ENCODE results near the gene VIPR2.

Gene VIPR2

DNA sequence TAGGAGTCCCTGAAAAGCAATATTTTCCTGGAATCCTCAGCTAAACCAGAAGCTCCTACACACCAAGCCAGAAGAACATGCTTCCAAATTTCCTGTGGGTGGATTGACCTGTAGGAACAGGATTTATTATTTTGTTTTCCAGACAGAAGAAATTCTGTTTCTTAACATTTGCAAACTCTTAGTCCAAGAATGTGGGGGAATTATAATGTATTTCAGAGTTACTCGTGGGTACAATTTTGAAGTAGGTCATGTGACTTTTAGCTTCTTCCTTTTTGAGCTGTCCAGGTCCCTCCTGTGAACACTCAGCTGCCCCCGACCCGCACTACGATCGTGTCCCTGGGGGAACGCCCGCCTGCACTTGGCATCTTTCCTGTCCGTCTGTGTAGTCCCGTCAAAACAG, 27.7 kb upstream of the VIPR2 start:
- Histone ChIP-seq H2AFZ (ENCODE audit: low read length) (no peak overlapping the region), H3F3A (ENCODE audit: insufficient read depth, low read length) (peaks cover 14% of the 10 kb centered on the region), H3K27me3 (replicated peaks; ENCODE audit: insufficient read depth, low read length) (0 out of 2 replicates have a peak, but pooled peaks cover 3% of the 10 kb centered on the region), H3K9ac (ENCODE audit: low read length) (no peak overlapping the region), H3K9me3 (replicated peaks; ENCODE audit: insufficient read depth, low read length) (no peaks in the 10 kb centered on the region; the same call in 1 of the 2 replicates), H4K20me1 (ENCODE audit: insufficient read depth, low read length) (no peaks in the 10 kb centered on the region), H3K4me2 (ENCODE audit: low read depth, low read length) (no peak overlapping the region), H3K9me2 (replicated peaks; ENCODE audit: insufficient read depth, low read length) (no peaks in the 10 kb centered on the region), H3K4me3 (ENCODE audit: low read length) (no peak overlapping the region), H3K79me2 (ENCODE audit: low read length) (no peaks in the 10 kb centered on the region), H3K4me1 (ENCODE audit: low read length) (peaks cover 14% of the 10 kb centered on the region), H3K36me3 (replicated peaks; ENCODE audit: insufficient read depth, low read length) (no peaks in the 10 kb centered on the region), H3K27ac (ENCODE audit: low read length) (no peak overlapping the region)
- DNase-seq, result no peak
- no peak for TF ChIP-seq EZH2phosphoT487 (IDR thresholded peaks at IDR 0.05; ENCODE audit: low read length)
- no peak for TF ChIP-seq EZH2 (optimal IDR thresholded peaks at IDR 0.05; ENCODE audit: low read depth, low read length)
- TF ChIP-seq, protein P1, sequence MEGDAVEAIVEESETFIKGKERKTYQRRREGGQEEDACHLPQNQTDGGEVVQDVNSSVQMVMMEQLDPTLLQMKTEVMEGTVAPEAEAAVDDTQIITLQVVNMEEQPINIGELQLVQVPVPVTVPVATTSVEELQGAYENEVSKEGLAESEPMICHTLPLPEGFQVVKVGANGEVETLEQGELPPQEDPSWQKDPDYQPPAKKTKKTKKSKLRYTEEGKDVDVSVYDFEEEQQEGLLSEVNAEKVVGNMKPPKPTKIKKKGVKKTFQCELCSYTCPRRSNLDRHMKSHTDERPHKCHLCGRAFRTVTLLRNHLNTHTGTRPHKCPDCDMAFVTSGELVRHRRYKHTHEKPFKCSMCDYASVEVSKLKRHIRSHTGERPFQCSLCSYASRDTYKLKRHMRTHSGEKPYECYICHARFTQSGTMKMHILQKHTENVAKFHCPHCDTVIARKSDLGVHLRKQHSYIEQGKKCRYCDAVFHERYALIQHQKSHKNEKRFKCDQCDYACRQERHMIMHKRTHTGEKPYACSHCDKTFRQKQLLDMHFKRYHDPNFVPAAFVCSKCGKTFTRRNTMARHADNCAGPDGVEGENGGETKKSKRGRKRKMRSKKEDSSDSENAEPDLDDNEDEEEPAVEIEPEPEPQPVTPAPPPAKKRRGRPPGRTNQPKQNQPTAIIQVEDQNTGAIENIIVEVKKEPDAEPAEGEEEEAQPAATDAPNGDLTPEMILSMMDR (IDR thresholded peaks at IDR 0.05; ENCODE audit: low read length), result no peak

DNA sequence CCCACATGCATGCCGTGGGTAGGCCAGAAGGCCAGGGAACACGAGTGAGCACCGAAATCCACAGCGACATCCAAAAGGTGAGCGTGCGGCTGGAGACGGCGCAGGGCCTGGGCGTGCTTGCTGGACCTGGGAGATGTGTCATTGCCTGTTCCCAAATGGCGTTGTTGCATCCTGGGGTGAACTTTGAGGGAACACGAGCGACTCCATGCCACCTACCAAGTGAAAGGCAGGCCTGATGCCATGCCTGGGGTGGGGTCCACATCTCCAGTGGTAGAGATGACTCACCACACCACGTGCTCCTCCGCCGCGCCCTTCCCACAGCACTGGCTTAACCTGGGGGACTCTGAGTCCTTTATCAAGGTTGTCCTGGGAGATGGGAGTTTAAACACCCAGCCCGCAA, 24.7 kb upstream of the VIPR2 start:
- no peak overlapping the region for H3K27ac ChIP-seq (ENCODE audit: low read length)
- no peaks in the 10 kb centered on the region for H3K36me3 ChIP-seq (replicated peaks; ENCODE audit: insufficient read depth, low read length)
- no peak overlapping the region for H2AFZ ChIP-seq (ENCODE audit: low read length)
- H4K20me1 ChIP-seq (ENCODE audit: insufficient read depth, low read length), result no peaks in the 10 kb centered on the region
- no peaks in the 10 kb centered on the region for H3K9me2 ChIP-seq (replicated peaks; ENCODE audit: insufficient read depth, low read length)
- 0 out of 2 replicates have a peak, but pooled peaks cover 3% of the 10 kb centered on the region for H3K27me3 ChIP-seq (replicated peaks; ENCODE audit: insufficient read depth, low read length)
- TF ChIP-seq EZH2 (optimal IDR thresholded peaks at IDR 0.05; ENCODE audit: low read depth, low read length) (no peak), EZH2phosphoT487 (IDR thresholded peaks at IDR 0.05; ENCODE audit: low read length) (no peak)
- TF ChIP-seq, protein P1 (IDR thresholded peaks at IDR 0.05; ENCODE audit: low read length), result no peak
- no peak overlapping the region for H3K9ac ChIP-seq (ENCODE audit: low read length)
- H3F3A ChIP-seq (ENCODE audit: insufficient read depth, low read length), result peaks cover 2% of the 10 kb centered on the region; the same call in 1 of the 2 replicates
- H3K4me1 ChIP-seq (ENCODE audit: low read length), result peaks cover 2% of the 10 kb centered on the region; the same call in 1 of the 2 replicates
- no peak overlapping the region for H3K4me2 ChIP-seq (ENCODE audit: low read depth, low read length)
- no peak overlapping the region for H3K4me3 ChIP-seq (ENCODE audit: low read length)
- no peaks in the 10 kb centered on the region for H3K9me3 ChIP-seq (replicated peaks; ENCODE audit: insufficient read depth, low read length)
- no peaks in the 10 kb centered on the region for H3K79me2 ChIP-seq (ENCODE audit: low read length)
- peak; percentile 2 for DNase-seq

DNA sequence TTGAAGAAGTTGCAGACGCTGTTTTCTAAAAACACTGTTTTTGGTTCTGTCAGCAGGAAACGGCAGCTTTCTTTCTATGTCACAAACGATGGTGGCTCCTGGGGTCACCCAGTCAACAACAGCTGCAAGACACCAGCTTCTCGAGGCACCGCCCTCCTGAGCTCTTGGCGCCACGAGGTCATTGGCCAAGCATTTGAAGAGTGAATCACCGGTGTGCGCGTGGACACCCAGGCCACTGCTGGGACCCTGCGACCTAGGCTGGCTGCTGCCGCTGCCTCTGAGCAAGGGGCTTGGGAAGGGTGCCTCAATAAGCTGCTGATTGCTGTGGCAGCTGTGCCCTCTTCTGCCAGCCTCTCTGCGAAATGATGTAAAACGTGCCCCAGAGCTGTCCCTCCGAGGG, 22.5 kb upstream of the VIPR2 start:
- Histone ChIP-seq H3K9me2 (replicated peaks; ENCODE audit: insufficient read depth, low read length) (no peaks in the 10 kb centered on the region), H3K4me2 (ENCODE audit: low read depth, low read length) (no peak overlapping the region)

More for the DNA sequence above, 22.5 kb upstream of the VIPR2 start:
- no peaks in the 10 kb centered on the region for H3K79me2 ChIP-seq (ENCODE audit: low read length)
- H3K9me3 ChIP-seq (replicated peaks; ENCODE audit: insufficient read depth, low read length), result no peaks in the 10 kb centered on the region
- H3K4me3 ChIP-seq (ENCODE audit: low read length), result no peak overlapping the region
- no peak overlapping the region for H3K9ac ChIP-seq (ENCODE audit: low read length)
- H3F3A ChIP-seq (ENCODE audit: insufficient read depth, low read length), result no peaks in the 10 kb centered on the region
- no peaks in the 10 kb centered on the region for H3K36me3 ChIP-seq (replicated peaks; ENCODE audit: insufficient read depth, low read length)
- TF ChIP-seq EZH2phosphoT487 (IDR thresholded peaks at IDR 0.05; ENCODE audit: low read length) (no peak), EZH2 (optimal IDR thresholded peaks at IDR 0.05; ENCODE audit: low read depth, low read length) (no peak)
- TF ChIP-seq, protein P1 (IDR thresholded peaks at IDR 0.05; ENCODE audit: low read length), result no peak
- H4K20me1 ChIP-seq (ENCODE audit: insufficient read depth, low read length), result no peaks in the 10 kb centered on the region
- no peak overlapping the region for H2AFZ ChIP-seq (ENCODE audit: low read length)
- no peak for DNase-seq
- H3K4me1 ChIP-seq (ENCODE audit: low read length), result no peaks in the 10 kb centered on the region
- H3K27ac ChIP-seq (ENCODE audit: low read length), result no peak overlapping the region
- 0 out of 2 replicates have a peak, but pooled peaks cover 3% of the 10 kb centered on the region for H3K27me3 ChIP-seq (replicated peaks; ENCODE audit: insufficient read depth, low read length)

All from MM.1S (cell line).